GM10248 (cell line): ENCODE measurements around the gene AGL.
"Not testable (repeated sequence)": the region's sequence is repeated elsewhere in the genome, so short reads cannot be mapped to it uniquely, and the experiment has no call there.

Source experiments
- CTCF ChIA-PET: fragments of 300-600 bp; sonication (Branson Sonifier 250); formaldehyde crosslinking; extraction: SDS; loops from one replicate; lab custom pipeline; 2021; ENCODE audit warnings: antibody characterized with exemption; lab: Yijun Ruan, JAX
- POLR2A ChIA-PET: fragments of 350-650 bp; sonication (Branson Sonifier 250); formaldehyde crosslinking; extraction: SDS; loops from one replicate; lab custom pipeline; 2020; ENCODE audit warnings: antibody characterized with exemption; lab: Yijun Ruan, JAX
- DNase-seq: peaks from one replicate; pipeline ENCODE4 v3.0.0; 2012; ENCODE audit errors: extremely low spot score
- TF ChIP-seq, protein P1 (sequence below): IDR thresholded peaks from 2 replicates; pipeline ENCODE4 v1.5.1; 2012; ENCODE audit warnings: mild to moderate bottlenecking, low read depth; ENCODE audit errors: extremely low read depth, missing control alignments, control extremely low read depth

Gene AGL

DNA sequence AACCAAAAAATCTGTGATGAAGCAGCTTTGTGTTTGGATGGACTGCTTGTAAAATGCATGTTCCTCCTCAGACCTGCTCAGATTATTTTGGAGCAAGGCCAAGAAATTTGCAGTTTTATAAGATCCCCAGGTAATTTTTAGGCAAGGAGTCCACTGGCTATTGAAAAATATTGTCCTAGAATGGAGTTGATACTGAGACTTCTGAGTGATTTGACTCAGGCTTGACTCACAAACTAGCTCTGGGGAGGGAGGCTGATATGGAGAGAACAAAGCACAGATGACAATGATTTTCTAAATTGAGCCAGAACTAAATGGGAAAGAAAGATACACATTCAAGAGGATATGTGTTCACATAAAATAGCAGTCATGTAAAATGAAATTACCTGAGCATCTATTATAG lies 36.7 kb downstream of the AGL start:
- TF ChIP-seq, protein P1, sequence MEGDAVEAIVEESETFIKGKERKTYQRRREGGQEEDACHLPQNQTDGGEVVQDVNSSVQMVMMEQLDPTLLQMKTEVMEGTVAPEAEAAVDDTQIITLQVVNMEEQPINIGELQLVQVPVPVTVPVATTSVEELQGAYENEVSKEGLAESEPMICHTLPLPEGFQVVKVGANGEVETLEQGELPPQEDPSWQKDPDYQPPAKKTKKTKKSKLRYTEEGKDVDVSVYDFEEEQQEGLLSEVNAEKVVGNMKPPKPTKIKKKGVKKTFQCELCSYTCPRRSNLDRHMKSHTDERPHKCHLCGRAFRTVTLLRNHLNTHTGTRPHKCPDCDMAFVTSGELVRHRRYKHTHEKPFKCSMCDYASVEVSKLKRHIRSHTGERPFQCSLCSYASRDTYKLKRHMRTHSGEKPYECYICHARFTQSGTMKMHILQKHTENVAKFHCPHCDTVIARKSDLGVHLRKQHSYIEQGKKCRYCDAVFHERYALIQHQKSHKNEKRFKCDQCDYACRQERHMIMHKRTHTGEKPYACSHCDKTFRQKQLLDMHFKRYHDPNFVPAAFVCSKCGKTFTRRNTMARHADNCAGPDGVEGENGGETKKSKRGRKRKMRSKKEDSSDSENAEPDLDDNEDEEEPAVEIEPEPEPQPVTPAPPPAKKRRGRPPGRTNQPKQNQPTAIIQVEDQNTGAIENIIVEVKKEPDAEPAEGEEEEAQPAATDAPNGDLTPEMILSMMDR: no peak
- ChIA-PET CTCF (interaction anchor here (0.7 to 2.5 kb wide), 5 partner anchors 10 to 27 kb away, joined by 3 to 9 read pairs (median 6); no protein-coding TSS in a partner anchor), POLR2A (no interaction called here)
- DNase-seq: no peak

DNA sequence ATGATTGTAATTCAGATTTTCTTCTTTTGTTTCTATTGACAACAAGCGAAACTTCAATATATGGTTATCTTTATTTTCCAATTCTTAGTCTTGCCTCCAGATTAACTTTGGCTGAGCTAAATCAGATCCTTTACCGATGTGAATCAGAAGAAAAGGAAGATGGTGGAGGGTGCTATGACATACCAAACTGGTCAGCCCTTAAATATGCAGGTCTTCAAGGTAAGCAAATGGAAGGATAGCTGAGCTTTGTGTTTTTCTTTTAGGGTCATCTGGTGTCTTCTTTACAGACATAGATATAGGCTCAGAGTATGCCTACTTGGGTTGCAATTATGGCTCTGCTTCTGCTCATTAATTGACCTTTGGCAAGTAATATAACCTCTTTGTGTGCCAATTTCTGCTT lies 37.7 kb downstream of the AGL start:
- ChIA-PET CTCF (no interaction called here), POLR2A (no interaction called here)
- no peak for DNase-seq
- TF ChIP-seq, protein P1: no peak

DNA sequence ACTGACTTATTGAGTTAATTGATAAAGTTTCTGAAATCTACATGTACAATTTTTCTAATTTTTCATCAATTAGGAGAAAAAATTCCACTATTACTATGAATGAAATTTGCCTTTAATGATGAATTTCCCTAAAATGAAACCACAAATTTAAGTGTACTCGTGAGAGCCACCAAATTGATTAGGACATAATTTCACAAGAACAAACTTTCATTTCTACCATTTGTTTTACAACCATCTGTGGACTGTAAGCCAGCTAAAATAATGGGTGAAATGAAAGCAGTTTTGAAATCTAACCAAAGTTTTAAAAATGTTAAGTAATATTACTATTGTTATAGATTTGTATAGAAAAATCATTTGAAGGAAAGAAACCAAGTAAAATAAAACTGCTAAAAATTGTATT lies 41.8 kb downstream of the AGL start:
- no peak for DNase-seq
- TF ChIP-seq, protein P1: no peak
- POLR2A ChIA-PET: no interaction called here
- CTCF ChIA-PET: interaction anchor here (0.8 to 1.3 kb wide), 3 partner anchors 12 to 568 kb away, joined by 3 to 4 read pairs (median 3); no protein-coding TSS in a partner anchor

DNA sequence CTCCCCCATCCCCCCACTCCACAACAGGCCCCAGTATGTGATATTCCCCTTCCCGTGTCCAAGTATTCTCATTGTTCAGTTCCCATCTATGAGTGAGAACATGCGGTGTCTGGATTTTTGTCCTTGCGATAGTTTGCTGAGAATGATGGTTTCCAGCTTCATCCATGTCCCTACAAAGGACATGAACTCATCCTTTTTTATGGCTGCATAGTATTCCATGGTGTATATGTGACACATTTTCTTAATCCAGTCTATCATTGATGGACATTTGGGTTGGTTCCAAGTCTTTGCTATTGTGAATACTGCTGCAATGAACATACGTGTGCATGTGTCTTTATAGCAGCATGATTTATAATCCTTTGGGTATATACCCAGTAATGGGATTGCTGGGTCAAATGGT lies 53.1 kb downstream of the AGL start:
- DNase-seq, POLR2A ChIA-PET: not testable (repeated sequence)
- CTCF ChIA-PET: interaction anchor here (1.2 kb wide), 1 partner anchor 11 kb away, joined by 3 read pairs; no protein-coding TSS in a partner anchor

DNA sequence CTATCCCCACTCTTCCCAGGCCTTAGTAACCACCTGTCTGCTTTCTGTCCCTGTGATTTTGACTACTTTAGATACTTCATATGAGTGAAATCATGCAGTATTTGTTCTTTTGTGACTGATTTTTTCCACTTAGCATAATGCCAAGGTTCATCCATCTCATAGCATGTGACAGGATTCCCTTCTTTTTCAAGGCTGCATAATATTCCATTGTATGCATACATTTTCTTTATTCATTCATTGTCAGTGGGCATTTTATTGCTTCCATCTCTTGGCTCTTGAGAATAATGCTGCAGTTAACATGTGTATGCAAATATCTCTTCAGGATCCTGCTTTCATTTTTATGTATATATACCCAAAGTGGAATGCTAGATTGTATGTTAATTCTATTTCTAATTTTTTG lies 56.4 kb downstream of the AGL start:
- TF ChIP-seq, protein P1: no peak
- DNase-seq: no peak
- POLR2A ChIA-PET: no interaction called here
- CTCF ChIA-PET: no interaction called here

DNA sequence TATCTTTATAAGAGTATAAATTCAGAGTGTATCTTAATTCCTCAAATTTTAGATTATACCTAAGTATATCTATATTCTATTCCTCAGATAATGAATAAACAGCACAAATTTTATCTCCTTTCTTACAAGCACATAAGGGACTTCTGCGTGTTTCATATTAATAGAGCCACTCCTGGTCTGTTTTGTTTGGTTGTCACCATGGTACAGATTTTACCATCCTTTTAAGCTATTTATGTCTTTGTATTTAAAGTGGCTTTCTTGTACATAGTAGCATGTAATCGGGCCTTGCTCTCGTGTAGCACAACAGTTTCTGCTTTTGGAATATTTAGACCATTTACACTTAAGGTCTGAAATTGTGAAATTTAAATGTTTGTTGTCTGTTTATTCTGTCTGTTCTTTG lies 67.1 kb downstream of the AGL start:
- CTCF ChIA-PET: interaction anchor here (2.8 kb wide), 1 partner anchor 10 kb away, joined by 7 read pairs; no protein-coding TSS in a partner anchor
- DNase-seq: no peak
- TF ChIP-seq, protein P1: no peak
- POLR2A ChIA-PET: no interaction called here

DNA sequence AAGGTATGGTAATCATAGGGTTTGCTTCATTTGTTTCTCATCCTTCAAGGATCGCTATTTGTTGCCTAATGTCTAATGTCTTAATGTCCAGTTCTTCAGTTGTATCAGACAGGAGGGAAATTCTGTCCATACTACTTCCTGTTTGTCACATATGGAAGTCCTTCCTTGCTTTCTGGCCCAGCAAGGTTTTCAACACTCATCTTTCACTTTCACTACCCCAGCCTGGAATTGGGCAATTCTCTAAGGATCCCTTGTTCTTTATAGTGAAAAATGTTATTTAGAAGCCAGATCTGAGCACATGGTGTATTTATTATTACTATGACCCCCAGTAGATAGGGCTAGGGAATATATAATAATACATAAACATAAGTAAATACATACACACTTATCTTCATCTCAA lies 69.1 kb downstream of the AGL start:
- ChIA-PET CTCF (no interaction called here), POLR2A (no interaction called here)
- TF ChIP-seq, protein P1: no peak
- no peak for DNase-seq
